SJSA1 (cell line): ENCODE data around the gene SMLR1. TPM values are rescaled to one million over a fixed set of nuclear protein-coding genes. Genes with fewer than 3 reads are reported as not detected.
"Not testable (repeated sequence)": the region's sequence is repeated elsewhere in the genome, so short reads cannot be mapped to it uniquely, and the experiment has no call there.

ENCODE experiments used
- DNase-seq, 2 experiments: peaks; one replicate each; pipeline ENCODE4 v3.0.0-alpha.2; 2015 to 2020; ENCODE audit warnings: low spot score in 2 of 2, low read depth in 1 of 2
- H3K27ac ChIP-seq: fragments of 250-450 bp; sonication (Bioruptor Pico); 2 replicates; pipeline ENCODE4 v1.5.1; 2020; ENCODE audit warnings: mild to moderate bottlenecking, moderate library complexity
- H3K27me3 ChIP-seq: fragments of 250-450 bp; sonication (Bioruptor Pico); replicated peaks from 2 replicates; pipeline ENCODE4 v1.5.1; 2020; ENCODE audit warnings: mild to moderate bottlenecking, moderate library complexity
- H3K36me3 ChIP-seq: fragments of 250-450 bp; sonication (Bioruptor Pico); 2 replicates; pipeline ENCODE4 v1.5.1; 2020; ENCODE audit warnings: mild to moderate bottlenecking
- H3K4me1 ChIP-seq: fragments of 250-450 bp; sonication (Bioruptor Pico); replicated peaks from 2 replicates; pipeline ENCODE4 v1.6.1; 2021; ENCODE audit warnings: mild to moderate bottlenecking
- H3K4me3 ChIP-seq: fragments of 250-450 bp; sonication (Bioruptor Pico); 2 replicates; pipeline ENCODE4 v1.5.1; 2020; ENCODE audit warnings: mild to moderate bottlenecking
- H3K9me3 ChIP-seq: fragments of 250-450 bp; sonication (Bioruptor Pico); replicated peaks from 2 replicates; pipeline ENCODE4 v1.5.1; 2020; ENCODE audit warnings: mild to moderate bottlenecking
- total RNA-seq: library from RNA; depleted of rRNA; stranded (reverse); fragments of >200 nt; shearing (Covaris generic); gene quantifications from 2 replicates; pipeline ENCODE4 v1.2.3, GENCODE V29; 2014

SMLR1 gene
- total RNA-seq, 1 experiment from 2014 or later = not detected

DNA sequence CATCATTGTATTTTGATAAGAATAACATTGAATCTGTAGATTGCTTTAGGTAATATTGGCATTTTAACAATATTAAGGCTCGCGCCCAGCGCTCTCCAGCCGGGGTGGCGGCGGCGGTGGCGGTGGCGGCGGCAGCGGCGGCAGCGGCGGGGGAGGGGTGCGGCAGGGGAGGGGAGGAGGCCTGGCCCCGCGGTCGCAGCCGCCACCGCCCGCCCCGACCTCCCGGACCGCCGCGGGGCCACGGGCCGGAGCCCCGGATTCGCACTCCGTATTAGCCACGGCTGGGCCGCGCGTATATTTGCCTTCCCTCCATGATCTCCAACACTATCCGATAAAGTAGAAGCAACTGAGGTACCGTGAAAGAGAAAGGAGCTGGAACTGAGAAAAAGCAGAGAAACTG, 25.8 kb upstream of the SMLR1 start:
- H3K4me1 ChIP-seq, H3K9me3 ChIP-seq, H3K27me3 ChIP-seq, DNase-seq, H3K4me3 ChIP-seq, H3K27ac ChIP-seq, H3K36me3 ChIP-seq: not testable (repeated sequence)

DNA sequence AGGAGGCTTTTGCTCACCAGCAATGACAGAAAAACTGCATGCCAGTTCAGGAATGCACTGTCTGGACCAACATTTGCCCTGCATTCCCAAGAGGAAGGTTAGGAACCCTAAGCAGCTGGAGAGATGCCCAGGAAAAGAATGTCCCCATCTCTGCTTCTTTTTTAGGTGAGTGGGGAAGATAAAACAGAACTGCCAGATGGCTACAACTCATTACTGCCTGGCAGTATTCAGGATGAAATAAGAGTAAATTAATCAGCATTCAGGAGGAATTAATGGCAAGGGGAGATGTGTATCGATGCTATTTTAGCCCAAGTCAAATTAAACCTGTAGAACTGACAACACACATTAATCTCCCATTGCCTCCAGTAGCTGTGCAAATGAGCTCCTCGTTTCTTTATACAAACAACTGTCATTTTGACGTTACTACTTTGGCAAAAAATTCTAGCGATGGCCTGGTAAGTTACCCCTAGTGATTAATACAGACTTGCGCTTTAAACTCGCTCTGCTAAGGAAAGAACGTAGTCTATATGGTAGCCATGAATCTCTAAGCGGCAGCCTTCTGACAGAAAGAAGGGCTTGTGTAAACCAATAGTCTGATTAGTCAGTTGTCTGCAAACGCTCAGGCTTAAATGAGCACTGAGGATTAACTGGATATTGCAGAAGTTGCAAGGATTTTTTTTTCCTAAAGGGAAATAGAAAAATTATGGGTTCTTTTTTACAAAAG, 16.7 kb upstream of the SMLR1 start:
- no peak for DNase-seq
- Histone ChIP-seq H3K27ac (no peak overlapping the region), H3K9me3 (no peaks in the 10 kb centered on the region), H3K4me1 (0 out of 2 replicates have a peak, but pooled peaks cover 3% of the 10 kb centered on the region), H3K36me3 (no peaks in the 10 kb centered on the region), H3K4me3 (no peak overlapping the region), H3K27me3 (no peaks in the 10 kb centered on the region)

DNA sequence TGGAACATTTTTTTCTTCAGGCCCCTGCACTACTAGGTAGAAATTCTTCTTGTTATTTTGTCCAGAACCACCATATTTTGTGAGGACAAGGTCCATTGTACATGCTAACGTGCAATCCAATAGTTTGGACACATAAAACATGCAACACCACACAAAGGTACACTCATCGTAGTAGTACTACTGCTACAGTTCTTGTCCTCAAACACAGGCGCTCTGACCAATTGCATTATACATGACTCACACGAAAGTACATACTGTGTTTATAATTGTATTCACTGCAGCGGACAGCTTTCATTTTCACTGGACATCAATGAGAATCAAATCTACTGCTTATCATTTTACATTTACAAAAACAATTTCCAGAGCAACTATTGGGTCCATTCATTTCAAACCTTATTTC, 15.3 kb upstream of the SMLR1 start:
- no peaks in the 10 kb centered on the region for H3K27me3 ChIP-seq
- peak overlapping the region; percentile 25 for H3K4me3 ChIP-seq
- no peaks in the 10 kb centered on the region for H3K36me3 ChIP-seq
- H3K4me1 ChIP-seq = 0 out of 2 replicates have a peak, but pooled peaks cover 3% of the 10 kb centered on the region
- peak in 1 of 2 experiments; percentile 50 for DNase-seq
- H3K9me3 ChIP-seq = no peaks in the 10 kb centered on the region
- H3K27ac ChIP-seq = no peak overlapping the region

DNA sequence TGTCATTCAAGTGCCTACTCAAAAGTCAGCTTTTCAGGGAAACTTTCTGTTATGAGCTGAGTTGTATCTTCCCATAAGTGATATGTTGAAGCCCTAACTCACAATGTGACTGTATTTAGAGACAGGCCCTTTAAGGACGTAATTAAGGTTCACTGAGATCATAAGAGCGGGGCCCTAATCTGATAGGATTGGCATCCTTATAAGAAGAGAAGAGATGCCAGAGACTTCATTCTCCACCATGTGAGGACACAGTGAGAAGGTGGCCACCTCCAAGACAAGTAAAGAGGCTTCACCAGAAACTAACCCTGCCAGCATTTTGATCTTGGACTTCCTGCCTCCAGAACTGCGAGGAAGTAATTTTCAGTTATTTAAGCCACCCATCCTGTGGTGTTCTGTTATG, 12.7 kb upstream of the SMLR1 start:
- H3K36me3 ChIP-seq = no peaks in the 10 kb centered on the region
- no peaks in the 10 kb centered on the region for H3K9me3 ChIP-seq
- no peaks in the 10 kb centered on the region for H3K27me3 ChIP-seq
- H3K27ac ChIP-seq = no peak overlapping the region
- H3K4me3 ChIP-seq = no peak overlapping the region
- H3K4me1 ChIP-seq = 0 out of 2 replicates have a peak, but pooled peaks cover 3% of the 10 kb centered on the region
- DNase-seq = no peak

DNA sequence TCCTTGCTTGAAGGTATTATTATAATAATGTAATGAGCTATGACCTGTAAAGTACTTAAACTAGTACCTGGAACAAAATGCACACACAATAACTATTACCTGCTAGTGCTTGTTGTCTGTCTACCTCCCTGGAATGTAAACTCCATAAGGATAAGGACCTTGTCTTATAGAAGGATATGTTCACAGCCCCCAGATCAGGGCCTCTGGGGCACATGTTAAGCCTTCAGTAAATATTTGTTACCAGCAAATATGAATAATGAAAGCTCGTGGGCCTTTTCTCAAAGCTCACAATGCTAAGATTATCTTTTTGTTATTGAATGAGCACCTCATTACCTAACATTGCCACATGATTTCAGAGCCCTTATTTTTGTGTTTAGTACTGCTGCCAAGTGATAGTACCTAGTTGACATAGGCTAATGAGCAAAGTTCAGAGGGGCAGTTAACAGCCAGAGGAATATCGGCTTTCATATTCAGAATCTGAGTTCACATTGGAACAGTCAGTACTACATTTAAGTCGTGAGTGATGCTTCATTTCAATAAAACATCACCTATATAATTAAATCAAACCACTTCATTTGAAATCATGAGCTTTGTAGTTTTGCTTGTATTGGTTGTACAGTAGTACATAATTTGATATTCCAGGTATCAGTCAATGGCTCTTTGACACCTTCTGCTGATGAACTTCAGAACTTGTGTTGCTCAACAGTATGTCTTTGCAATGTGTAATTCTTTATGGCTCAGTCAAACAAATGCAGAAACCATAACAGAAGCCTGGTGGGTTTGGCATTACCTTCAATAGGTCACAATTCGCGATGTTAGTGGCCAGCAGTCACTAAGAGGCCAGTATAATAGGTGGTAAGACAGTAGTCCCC, 11.8 kb upstream of the SMLR1 start:
- H3K36me3 ChIP-seq = no peaks in the 10 kb centered on the region
- 0 out of 2 replicates have a peak, but pooled peaks cover 3% of the 10 kb centered on the region for H3K4me1 ChIP-seq
- H3K27me3 ChIP-seq = no peaks in the 10 kb centered on the region
- no peak overlapping the region for H3K4me3 ChIP-seq
- no peaks in the 10 kb centered on the region for H3K9me3 ChIP-seq
- no peak for DNase-seq
- no peak overlapping the region for H3K27ac ChIP-seq

DNA sequence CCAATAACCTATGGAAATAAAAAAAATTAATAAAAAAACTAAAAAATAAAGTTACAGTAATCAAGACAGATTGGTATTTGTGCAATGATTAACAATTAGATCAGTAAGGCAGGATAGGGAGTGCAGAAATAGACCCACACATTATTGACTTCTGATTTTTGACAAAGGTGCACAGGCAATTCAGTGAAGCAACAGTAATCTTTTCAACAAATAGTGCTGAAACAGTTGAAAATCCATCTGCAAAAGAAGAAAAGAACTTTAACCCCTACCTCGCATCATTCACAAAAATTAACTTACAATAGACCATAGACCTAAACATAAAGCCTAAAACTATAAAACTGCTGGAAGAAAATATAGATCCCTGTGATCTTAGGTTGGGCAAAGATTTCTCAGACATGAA, 4.5 kb upstream of the SMLR1 start:
- Histone ChIP-seq H3K4me1 (no peaks in the 10 kb centered on the region), H3K4me3 (no peak overlapping the region), H3K27ac (no peak overlapping the region), H3K36me3 (no peaks in the 10 kb centered on the region), H3K27me3 (no peaks in the 10 kb centered on the region), H3K9me3 (no peaks in the 10 kb centered on the region; the same call in 1 of the 2 replicates)
- no peak for DNase-seq

DNA sequence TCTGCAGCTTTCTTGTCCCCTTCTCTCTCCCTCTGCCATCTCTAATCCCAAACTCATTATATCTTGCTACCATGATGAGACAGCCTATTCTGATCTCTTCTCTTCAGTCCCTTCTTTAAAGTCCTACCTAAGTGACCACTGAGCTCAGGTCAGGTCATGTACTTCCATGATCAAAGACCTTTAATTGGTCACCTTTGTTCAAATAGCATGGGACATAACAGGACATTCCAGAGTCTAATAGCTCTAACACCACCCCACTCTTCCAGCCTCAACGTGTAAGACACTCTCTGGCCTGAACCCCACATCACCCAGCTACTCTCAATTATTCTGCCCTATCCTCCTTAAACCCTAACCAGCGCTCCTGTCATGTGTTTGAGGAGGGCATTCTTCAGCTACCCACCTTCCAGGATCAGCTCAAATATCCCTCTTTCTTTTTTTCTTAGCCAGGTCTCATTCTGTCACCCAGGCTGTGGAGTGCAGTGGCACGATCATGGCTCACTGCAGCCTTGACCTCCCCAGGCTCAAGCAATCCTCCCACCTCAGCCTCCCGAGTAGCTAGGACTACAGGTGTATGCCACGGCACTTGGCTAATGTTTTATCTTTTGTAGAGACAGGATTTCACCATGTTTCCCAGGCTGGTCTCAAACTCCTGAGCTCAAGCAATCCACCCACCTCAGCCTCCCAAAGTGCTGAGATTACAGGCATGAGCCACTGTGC, 2.1 kb upstream of the SMLR1 start:
- H3K27me3 ChIP-seq = no peaks in the 10 kb centered on the region
- H3K4me1 ChIP-seq = no peaks in the 10 kb centered on the region
- no peak for DNase-seq
- no peaks in the 10 kb centered on the region for H3K36me3 ChIP-seq
- no peak overlapping the region for H3K4me3 ChIP-seq
- H3K9me3 ChIP-seq = no peaks in the 10 kb centered on the region; the same call in 1 of the 2 replicates
- H3K27ac ChIP-seq = no peak overlapping the region

DNA sequence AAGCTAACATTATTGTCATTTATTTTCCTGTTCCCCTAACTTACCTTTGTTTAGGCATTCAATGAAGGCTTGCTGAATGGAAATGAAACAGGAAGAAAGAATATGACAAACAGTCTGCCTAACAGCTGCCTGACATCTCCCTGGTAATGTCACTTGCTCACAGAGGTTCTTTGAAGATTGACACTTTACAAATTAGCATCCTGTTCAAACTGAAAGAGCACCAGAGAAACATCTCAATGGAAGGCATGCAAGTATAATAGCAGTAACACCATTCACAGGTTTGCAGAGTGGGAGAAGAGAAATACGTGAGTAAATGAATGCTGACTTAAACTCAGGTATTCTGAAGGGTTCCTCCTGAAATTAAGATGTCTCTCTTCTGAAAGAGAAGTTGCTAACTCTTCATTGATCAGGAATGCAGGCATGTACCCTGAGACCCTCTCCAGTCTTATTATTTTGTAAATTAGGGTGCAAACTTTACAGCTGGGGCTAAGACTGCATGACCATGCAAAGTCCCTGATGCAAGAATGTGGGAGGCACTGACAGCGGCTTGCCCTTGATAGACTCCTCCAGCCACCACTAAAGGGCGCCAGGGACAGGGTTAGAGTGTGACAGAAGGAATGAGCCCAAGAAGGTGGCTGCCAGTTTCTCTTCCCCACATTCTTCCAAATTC, 1.3 kb upstream of the SMLR1 start:
- H3K27me3 ChIP-seq = no peaks in the 10 kb centered on the region
- no peak overlapping the region for H3K27ac ChIP-seq
- H3K9me3 ChIP-seq = no peaks in the 10 kb centered on the region; the same call in 1 of the 2 replicates
- no peak overlapping the region for H3K4me3 ChIP-seq
- no peak for DNase-seq
- no peaks in the 10 kb centered on the region for H3K36me3 ChIP-seq
- no peaks in the 10 kb centered on the region for H3K4me1 ChIP-seq

DNA sequence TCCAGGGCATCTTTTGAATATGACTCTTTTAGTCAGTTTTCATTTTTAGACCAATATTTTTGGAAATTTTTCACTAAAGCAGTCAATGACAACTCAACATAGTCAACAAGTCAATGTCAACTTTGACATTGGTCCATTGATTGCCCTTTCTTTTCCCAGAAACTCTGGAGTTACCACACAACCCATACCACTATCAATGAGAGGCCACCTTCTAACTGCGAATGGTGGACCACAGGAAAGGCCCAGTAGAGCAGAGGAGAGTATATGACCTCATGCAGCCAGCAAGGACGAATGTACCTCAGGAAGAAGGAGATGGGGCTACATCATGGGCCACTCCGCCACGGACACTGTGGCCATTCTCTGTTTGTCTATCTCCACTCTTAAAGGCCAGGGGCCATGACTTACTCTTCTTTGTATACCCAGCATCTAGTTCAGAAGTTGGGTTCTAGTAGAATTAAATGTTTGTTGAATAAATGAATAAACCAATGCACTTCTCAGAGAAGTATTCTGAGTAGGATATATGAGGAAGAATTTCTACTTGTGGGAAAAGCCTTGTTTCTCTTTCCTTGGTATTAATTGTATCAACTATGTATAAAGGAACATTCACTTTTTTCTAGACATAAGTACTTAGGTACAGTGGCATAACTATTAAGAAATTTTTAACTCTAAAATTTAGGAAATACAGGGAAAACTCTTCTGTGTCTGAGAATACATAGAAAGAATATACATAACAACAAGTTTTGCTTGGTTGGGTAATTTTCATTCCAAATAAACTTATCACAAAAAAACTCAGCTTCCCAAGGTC, 562 bp upstream of the SMLR1 start:
- Histone ChIP-seq H3K9me3 (no peaks in the 10 kb centered on the region; the same call in 1 of the 2 replicates), H3K36me3 (no peaks in the 10 kb centered on the region), H3K27me3 (no peaks in the 10 kb centered on the region), H3K4me3 (no peak overlapping the region), H3K4me1 (no peaks in the 10 kb centered on the region), H3K27ac (no peak overlapping the region)
- no peak for DNase-seq

DNA sequence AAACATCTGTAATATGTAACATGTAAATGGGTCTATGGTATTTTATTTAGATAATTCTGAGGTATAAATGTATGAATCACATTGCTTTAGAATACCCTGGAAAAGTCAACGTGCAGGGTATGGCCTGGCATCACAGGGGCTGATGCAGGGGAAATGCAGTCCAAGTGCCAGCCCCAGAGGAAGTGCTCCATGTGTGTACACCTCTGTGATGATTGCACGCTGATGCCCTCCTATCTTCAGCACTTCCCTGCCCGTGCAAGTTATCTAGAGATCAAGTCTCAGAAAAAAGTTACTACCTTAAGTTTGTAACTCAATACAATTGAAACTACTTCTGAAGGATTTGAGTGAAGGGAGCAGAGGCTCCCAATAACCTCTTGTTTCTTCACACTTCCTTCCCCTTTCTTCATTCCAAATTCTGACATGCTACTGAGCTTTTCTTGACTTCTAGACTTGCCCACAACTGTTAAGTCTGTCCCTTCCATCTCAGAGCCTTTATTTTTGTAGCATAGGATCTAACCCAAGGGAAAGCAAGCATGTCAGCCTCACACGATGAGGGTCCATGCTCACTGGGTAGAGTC, 2.2 kb downstream of the SMLR1 start:
- Histone ChIP-seq H3K27ac (no peak overlapping the region), H3K4me1 (no peaks in the 10 kb centered on the region), H3K27me3 (no peaks in the 10 kb centered on the region), H3K9me3 (no peaks in the 10 kb centered on the region; the same call in 1 of the 2 replicates), H3K4me3 (no peak overlapping the region), H3K36me3 (no peaks in the 10 kb centered on the region)
- no peak for DNase-seq

DNA sequence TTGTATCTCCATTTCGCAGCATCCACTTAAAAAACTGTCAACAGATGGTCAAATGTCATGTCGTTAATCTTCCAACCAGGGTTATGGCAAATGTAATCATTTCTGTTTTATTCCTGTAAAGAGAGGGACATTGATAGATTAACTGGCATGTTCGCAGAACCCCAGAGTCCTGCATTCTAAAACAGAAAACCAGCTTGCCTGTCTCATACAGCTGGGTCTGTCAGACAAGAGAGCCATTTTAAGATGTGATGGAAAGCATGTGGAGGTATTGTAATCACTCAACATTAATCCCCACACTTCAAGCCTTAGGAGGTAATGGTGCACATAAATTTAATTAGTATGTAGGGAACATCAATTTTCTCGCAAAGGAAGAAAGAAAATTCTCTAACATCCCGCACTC, 4.4 kb downstream of the SMLR1 start:
- no peak overlapping the region for H3K27ac ChIP-seq
- H3K9me3 ChIP-seq = no peaks in the 10 kb centered on the region; the same call in 1 of the 2 replicates
- no peak for DNase-seq
- H3K36me3 ChIP-seq = peaks cover 2% of the 10 kb centered on the region; the same call in 1 of the 2 replicates
- H3K27me3 ChIP-seq = no peaks in the 10 kb centered on the region
- H3K4me3 ChIP-seq = no peak overlapping the region
- no peaks in the 10 kb centered on the region for H3K4me1 ChIP-seq

DNA sequence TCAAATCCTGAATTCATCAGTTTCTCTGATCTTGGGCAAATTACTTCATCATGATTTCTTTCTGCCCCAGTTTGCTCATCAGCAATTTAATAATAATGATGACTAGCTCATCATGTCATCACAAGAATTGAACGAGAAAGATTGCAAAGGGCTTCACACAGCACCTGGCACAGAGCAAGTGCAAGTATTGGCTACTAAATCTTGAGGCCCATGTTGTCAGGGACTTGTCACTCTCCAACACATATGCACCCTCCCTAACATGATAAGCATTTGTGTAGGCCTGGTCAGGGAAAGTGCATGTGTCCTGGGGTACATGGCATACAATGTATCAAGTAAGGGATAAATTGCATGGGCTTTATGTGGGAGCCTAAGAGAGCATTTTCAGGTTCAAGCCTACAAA, 6.4 kb downstream of the SMLR1 start:
- Histone ChIP-seq H3K4me3 (no peak overlapping the region), H3K9me3 (no peaks in the 10 kb centered on the region; the same call in 1 of the 2 replicates)

More for the DNA sequence above, 6.4 kb downstream of the SMLR1 start:
- peaks cover 2% of the 10 kb centered on the region; the same call in 1 of the 2 replicates for H3K36me3 ChIP-seq
- no peak overlapping the region for H3K27ac ChIP-seq
- DNase-seq = no peak
- H3K27me3 ChIP-seq = no peaks in the 10 kb centered on the region
- no peaks in the 10 kb centered on the region for H3K4me1 ChIP-seq
